ENCODE measurements around the gene PRDM8.

- TF ChIP-seq ZNF544 (tag by site-specific recombination; IDR thresholded peaks at IDR 0.05), result no peak
- no peak for TF ChIP-seq CTCF (tag by site-specific recombination; IDR thresholded peaks at IDR 0.05)
- TF ChIP-seq ZNF510 (tag by site-specific recombination; IDR thresholded peaks at IDR 0.05; ENCODE audit: insufficient replicate concordance), result no peak
- TF ChIP-seq ZBTB21 (tag by site-specific recombination; IDR thresholded peaks at IDR 0.05), result no peak
- TF ChIP-seq KLF8 (tag by site-specific recombination; IDR thresholded peaks at IDR 0.05), result no peak
- no peak for TF ChIP-seq ZNF121 (tag by site-specific recombination; IDR thresholded peaks at IDR 0.05)
- TF ChIP-seq ZNF433 (tag by site-specific recombination; IDR thresholded peaks at IDR 0.05; ENCODE audit: low read depth), result no peak
- TF ChIP-seq ATF2 (tag by site-specific recombination; IDR thresholded peaks at IDR 0.05; ENCODE audit: low read depth), result no peak
- TF ChIP-seq GLIS2 (tag by site-specific recombination; IDR thresholded peaks at IDR 0.05), result no peak
- TF ChIP-seq PRDM1 (tag by site-specific recombination; IDR thresholded peaks at IDR 0.05), result no peak
- no peak for TF ChIP-seq ZEB2 (tag by site-specific recombination; IDR thresholded peaks at IDR 0.05)
- no peak for TF ChIP-seq ZBTB17 (tag by site-specific recombination; IDR thresholded peaks at IDR 0.05)
- no peak for TF ChIP-seq PRDM2 (tag by site-specific recombination; IDR thresholded peaks at IDR 0.05; ENCODE audit: borderline replicate concordance)
- no peak for TF ChIP-seq ZNF146 (tag by site-specific recombination; IDR thresholded peaks at IDR 0.05)
Measured at GRCh38 chr4:80199004-80199560, 1.8 kb downstream of the PRDM8 start.
